LNCaP clone FGC (cell line): ENCODE data around the gene ZNF138.
"Not testable (repeated sequence)": the region's sequence is repeated elsewhere in the genome, so short reads cannot be mapped to it uniquely, and the experiment has no call there.

Experiments
- DNase-seq: peaks from one replicate; pipeline ENCODE4 v3.0.0-alpha.2; 2011; ENCODE audit warnings: low read depth
- H3K4me3 ChIP-seq: 2 replicates; pipeline ENCODE4 v1.5.1; 2011; ENCODE audit warnings: mild to moderate bottlenecking, low read depth, low read length, control low read depth
- TF ChIP-seq, protein P1 (sequence below): IDR thresholded peaks from 2 replicates; pipeline ENCODE4 v1.5.1; 2012; ENCODE audit warnings: mild to moderate bottlenecking; ENCODE audit not compliant: control insufficient read depth, insufficient read depth; ENCODE audit errors: extremely low read depth

Gene ZNF138

DNA sequence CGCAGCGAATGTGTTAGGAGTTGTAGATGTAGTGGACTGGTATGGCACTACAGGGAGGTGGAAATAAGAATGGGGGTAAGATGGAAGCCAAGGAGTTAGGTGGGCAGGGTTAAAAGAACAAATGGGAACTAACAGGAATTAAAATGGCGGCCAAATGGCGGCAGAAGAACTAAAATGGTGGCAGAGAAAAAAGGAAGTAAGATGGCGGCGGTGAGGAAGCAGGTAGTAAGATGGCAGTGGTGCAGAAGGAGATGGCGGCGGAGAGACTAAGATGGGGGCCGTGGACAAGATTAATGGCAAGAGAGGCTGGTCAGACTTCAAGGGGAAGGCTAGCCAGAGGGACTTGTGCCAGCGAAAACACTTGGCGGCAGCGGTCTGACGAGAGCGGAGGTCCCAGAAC lies 44.5 kb downstream of the ZNF138 start:
- no peak overlapping the region for H3K4me3 ChIP-seq
- TF ChIP-seq, protein P1, sequence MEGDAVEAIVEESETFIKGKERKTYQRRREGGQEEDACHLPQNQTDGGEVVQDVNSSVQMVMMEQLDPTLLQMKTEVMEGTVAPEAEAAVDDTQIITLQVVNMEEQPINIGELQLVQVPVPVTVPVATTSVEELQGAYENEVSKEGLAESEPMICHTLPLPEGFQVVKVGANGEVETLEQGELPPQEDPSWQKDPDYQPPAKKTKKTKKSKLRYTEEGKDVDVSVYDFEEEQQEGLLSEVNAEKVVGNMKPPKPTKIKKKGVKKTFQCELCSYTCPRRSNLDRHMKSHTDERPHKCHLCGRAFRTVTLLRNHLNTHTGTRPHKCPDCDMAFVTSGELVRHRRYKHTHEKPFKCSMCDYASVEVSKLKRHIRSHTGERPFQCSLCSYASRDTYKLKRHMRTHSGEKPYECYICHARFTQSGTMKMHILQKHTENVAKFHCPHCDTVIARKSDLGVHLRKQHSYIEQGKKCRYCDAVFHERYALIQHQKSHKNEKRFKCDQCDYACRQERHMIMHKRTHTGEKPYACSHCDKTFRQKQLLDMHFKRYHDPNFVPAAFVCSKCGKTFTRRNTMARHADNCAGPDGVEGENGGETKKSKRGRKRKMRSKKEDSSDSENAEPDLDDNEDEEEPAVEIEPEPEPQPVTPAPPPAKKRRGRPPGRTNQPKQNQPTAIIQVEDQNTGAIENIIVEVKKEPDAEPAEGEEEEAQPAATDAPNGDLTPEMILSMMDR, result no peak
- DNase-seq, result no peak

DNA sequence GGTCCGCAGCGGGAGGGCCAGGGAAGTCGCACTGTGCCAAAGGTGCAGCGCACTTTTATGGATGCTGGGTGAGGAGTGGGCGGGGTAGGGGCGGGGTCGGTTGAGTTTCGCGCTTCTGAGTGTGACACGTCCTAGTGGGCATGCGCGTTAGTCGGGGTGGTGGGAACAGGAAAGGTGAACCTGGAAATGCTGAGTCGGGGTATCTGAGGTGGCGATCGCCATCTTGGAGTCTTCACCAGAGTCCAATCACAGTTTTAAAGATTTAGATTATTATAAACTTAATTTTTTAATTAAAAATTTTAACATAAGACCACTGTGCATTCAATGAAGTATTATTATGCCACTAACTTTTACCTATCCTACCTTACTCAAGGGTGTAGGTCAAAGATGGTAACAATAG lies 45.7 kb downstream of the ZNF138 start:
- no peak for DNase-seq
- H3K4me3 ChIP-seq, result no peak overlapping the region
- TF ChIP-seq, protein P1, result no peak

DNA sequence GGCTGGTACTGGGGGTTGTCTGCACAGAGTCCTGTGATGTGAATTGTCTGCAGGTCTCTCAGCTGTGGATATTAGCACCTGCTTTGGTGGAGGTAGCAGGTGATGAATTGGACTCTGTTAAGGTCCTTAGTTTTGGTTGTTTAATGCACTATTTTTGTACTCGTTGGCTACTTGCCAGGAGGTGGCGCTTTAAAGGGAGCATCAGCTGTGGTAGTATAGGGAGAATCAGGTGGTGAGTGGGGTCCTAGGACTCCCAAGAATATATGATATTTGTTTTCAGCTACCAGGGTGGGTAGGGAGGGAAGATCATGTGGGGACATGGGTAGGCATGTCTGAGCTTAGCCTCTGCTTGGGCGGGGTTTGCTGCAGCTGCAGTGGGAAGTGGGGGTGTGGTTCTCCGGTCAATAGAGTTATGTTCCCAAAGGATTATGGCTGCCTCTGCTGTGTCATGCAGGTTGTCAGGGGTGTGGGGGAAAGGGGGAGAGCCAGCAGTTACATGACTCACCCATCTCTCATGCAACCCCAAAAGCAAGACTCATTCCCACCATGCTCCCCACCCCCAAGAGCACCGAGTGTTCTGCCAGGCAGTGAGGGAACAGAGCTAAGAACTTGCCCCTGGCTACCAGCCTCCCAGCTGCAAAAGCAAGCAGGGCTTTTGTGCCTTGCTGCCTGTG lies 55.2 kb downstream of the ZNF138 start:
- H3K4me3 ChIP-seq, result no peak overlapping the region
- TF ChIP-seq, protein P1, result no peak
- no peak for DNase-seq

GRCh38 chr7:64849924-64850499 lies 55.8 kb downstream of the ZNF138 start:
- no peak overlapping the region for H3K4me3 ChIP-seq
- no peak for DNase-seq
- TF ChIP-seq, protein P1, result no peak

GRCh38 chr7:64853679-64854078 lies 59.5 kb downstream of the ZNF138 start:
- H3K4me3 ChIP-seq, result no peak overlapping the region
- TF ChIP-seq, protein P1, result no peak
- no peak for DNase-seq

- no peak overlapping the region for H3K4me3 ChIP-seq
- TF ChIP-seq, protein P1, result no peak
- DNase-seq, result no peak
These were observed 60.7 kb downstream of the ZNF138 start for GRCh38 chr7:64854969-64855368.

- H3K4me3 ChIP-seq, result no peak overlapping the region
- no peak for DNase-seq
- TF ChIP-seq, protein P1, result no peak
These were observed 68.8 kb downstream of the ZNF138 start for GRCh38 chr7:64863021-64863420.

GRCh38 chr7:64863530-64863929 lies 69.3 kb downstream of the ZNF138 start:
- DNase-seq, result not testable (repeated sequence)

More at GRCh38 chr7:64863530-64863929, 69.3 kb downstream of the ZNF138 start:
- not testable (repeated sequence) for H3K4me3 ChIP-seq
